Sciatic nerve (tissue), 2 donors: ENCODE data around the gene FOSL1. TPM values are rescaled to one million over a fixed set of nuclear protein-coding genes. Genes with fewer than 3 reads are reported as not detected.

Experiments used
- ATAC-seq: fragments of 200-7000 bp; cut with Tn5 transposase; one replicate; pipeline ENCODE4 v1.9.1; 2020; ENCODE audit warnings: mild to moderate bottlenecking, moderate library complexity
- DNase-seq: peaks from one replicate; pipeline ENCODE4 v3.0.0-alpha.2; 2020; ENCODE audit warnings: low spot score
- intact Hi-C: fragments of 100-400 bp; cut with DNase I; formaldehyde crosslinking; loops from one replicate; pipeline ENCODE4 v1.14.2; 2022
- total RNA-seq: library from RNA; stranded (reverse); fragmentation: NEBNext Ultra II Directional; extraction: Animal tissue kit (Norgen Biotek cat#: 25700); gene quantifications from one replicate; pipeline ENCODE4 v1.2.1, GENCODE V29; 2021
- donor health status: DM: no; HTN: no; CAD: no.
- donor health status: DM: no; HTN: no; CAD: no.

FOSL1 gene
- total RNA-seq, 1 donor from 2014 or later: 5.6 TPM

GRCh38 chr11:65869643-65870306 lies 30.4 kb downstream of the FOSL1 start:
- intact Hi-C loops: no loop called here
- ATAC-seq (no peak), DNase-seq (peak; percentile 55)

GRCh38 chr11:65868907-65869306 lies 31.3 kb downstream of the FOSL1 start:
- intact Hi-C loops: no loop called here
- no peak for ATAC-seq
- no peak for DNase-seq

- DNase-seq (peak; percentile 61), ATAC-seq (no peak)
- intact Hi-C loops: no loop called here
Observed at GRCh38 chr11:65868076-65868667, 32.0 kb downstream of the FOSL1 start.

- DNase-seq (peak; percentile 63), ATAC-seq (no peak)
Observed at GRCh38 chr11:65867284-65868071, 32.7 kb downstream of the FOSL1 start.

GRCh38 chr11:65866509-65867283 lies 33.5 kb downstream of the FOSL1 start:
- ATAC-seq (no peak), DNase-seq (no peak)
- intact Hi-C loops: no loop called here

More at GRCh38 chr11:65867284-65868071, 32.7 kb downstream of the FOSL1 start:
- intact Hi-C loops: no loop called here

- intact Hi-C loops: no loop called here
- DNase-seq (no peak), ATAC-seq (no peak)
Observed at GRCh38 chr11:65865550-65866172, 34.5 kb downstream of the FOSL1 start.

GRCh38 chr11:65864706-65865471 lies 35.3 kb downstream of the FOSL1 start:
- DNase-seq (no peak), ATAC-seq (no peak)
- intact Hi-C loops: no loop called here

GRCh38 chr11:65863889-65864705 lies 36.1 kb downstream of the FOSL1 start:
- DNase-seq: no peak
- intact Hi-C loops: no loop called here
- ATAC-seq: no peak

GRCh38 chr11:65862941-65863888 lies 37.0 kb downstream of the FOSL1 start:
- ATAC-seq (no peak), DNase-seq (peak; percentile 61)
- intact Hi-C loops: no loop called here

- intact Hi-C loops: no loop called here
- ATAC-seq: no peak
- DNase-seq: peak; percentile 56
Observed at GRCh38 chr11:65862191-65862735, 37.9 kb downstream of the FOSL1 start.

GRCh38 chr11:65861533-65862183 lies 38.5 kb downstream of the FOSL1 start:
- ATAC-seq: no peak
- intact Hi-C loops: no loop called here
- DNase-seq: no peak

GRCh38 chr11:65861165-65861505 lies 39.1 kb downstream of the FOSL1 start:
- intact Hi-C loops: no loop called here
- ATAC-seq: no peak
- peak; percentile 64 for DNase-seq

- ATAC-seq (peak; percentile 84), DNase-seq (peak; percentile 98)
- intact Hi-C loops: no loop called here
Observed at GRCh38 chr11:65860278-65861164, 39.7 kb downstream of the FOSL1 start, which contains the start of gene MUS81. Gene MUS81, plus strand, starts transcription at chr11:65860433. Its CDS starts 321 bp downstream, at chr11:65860754.

GRCh38 chr11:65859812-65860277 lies 40.3 kb downstream of the FOSL1 start:
- peak; percentile 0 for ATAC-seq
- no peak for DNase-seq
- intact Hi-C loops: no loop called here
